Right ventricle myocardium inferior (tissue), 1 donor: ENCODE data around the gene DONSON. TPM values are rescaled to one million over a fixed set of nuclear protein-coding genes. Genes with fewer than 3 reads are reported as not detected.
A peak's percentile ranks its signal among the peaks of the same experiment; 100 is the strongest.

Experiments
- ATAC-seq: fragments of 200-7000 bp; cut with Tn5 transposase; one replicate; pipeline ENCODE4 v1.9.1; 2020; ENCODE audit warnings: mild to moderate bottlenecking, moderate library complexity
- DNase-seq: peaks from one replicate; pipeline ENCODE4 v3.0.0; 2021; ENCODE audit errors: missing footprints
- intact Hi-C: fragments of 100-400 bp; cut with DNase I; formaldehyde crosslinking; loops from one replicate; pipeline ENCODE4 v1.11.0; 2022
- total RNA-seq: library from RNA; stranded (reverse); fragmentation: NEBNext Ultra II Directional; extraction: Animal tissue kit (Norgen Biotek cat#: 25700); gene quantifications from one replicate; pipeline ENCODE4 v1.2.1, GENCODE V29; 2021
- donor health status: DM: no; HTN: yes; CAD: no; lungs with severe emphysema.

The DONSON gene
- total RNA-seq, 1 donor from 2014 or later = 6.6 TPM

DNA sequence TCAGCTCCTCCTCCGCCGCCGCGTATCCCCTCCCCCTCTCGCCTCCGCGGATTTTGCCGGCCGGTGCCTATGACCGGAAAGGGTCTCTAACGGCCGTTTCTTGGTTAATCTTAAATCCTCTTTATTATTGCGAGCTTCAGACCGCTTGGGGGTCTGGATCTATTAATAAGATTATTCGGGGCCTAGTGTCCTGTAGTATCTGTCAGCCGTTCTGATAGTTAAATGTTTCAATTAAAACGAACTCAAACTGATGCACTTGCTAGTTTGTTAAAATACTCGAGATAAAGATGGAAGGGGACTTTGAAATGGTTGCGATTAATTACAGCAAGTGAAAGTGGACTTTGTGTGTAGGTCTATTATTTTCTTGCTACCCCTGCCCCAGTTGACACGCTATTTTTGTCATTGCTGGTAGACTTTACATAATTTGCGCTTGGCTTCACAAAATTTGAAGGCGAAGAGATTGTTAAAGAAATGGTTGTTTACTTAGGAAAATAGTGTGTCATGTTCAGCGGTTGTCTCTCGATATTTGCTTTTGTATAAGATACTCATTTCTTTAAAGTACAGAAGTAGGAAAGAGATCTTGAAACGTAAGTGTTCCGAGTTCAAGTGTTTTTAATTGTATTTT is 44.9 kb downstream of the DONSON start:
- intact Hi-C loops = loop anchor here (2.0 to 5.0 kb wide), 2 partner anchors 44 to 65 kb away; partner anchors contain the start of genes DONSON and TMEM50B
- ATAC-seq = peak; percentile 27
- DNase-seq = peak; percentile 81

DNA sequence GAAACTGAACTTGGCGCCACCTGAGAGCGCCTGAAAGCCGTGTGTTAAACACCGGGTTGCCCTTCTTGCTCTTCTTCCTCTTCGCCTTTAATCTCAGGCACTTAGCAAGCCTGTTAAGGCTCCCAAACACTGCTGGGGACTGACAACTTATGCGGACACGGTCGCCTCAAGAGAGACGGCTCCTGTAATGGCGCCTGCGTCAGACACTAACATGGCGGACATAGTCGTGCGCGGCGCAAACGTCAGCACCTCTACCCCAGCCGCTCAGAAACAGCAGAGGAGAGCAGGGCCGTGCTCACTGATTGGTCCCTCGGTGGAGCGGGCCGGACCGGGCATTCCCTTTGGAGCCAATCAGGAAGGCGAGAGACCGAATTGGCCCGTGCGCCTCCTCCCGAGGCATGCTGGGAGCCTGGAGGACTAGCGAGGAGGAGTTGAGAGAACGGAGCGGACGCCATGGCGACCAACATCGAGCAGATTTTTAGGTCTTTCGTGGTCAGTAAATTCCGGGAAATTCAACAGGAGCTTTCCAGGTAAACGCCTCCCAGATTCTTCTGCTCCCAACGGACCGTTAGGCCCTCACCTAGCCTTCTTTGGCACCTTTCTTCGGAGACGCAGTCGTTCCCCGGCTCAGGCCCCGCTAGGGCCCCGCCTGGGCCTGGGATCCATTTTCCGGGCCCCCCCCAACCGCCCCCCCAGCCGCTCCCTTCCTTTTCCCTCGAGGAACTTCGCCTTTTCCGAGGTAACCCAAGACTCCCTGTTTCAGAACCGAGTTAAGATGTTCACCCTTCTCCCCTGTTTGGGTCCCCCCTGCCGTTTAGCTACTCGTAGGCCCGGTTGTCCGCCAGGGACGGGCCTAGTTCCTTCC is 45.6 kb downstream of the DONSON start, which contains the start of gene SON:
Gene SON, plus strand, starts transcription at position 399 of the 865 bp plus-strand sequence. Its CDS starts 55 bp downstream, at position 454.
- intact Hi-C loops = loop anchor here (2.0 to 5.0 kb wide), 2 partner anchors 44 to 64 kb away; partner anchors contain the start of genes DONSON and TMEM50B
- DNase-seq (peak; percentile 100), ATAC-seq (peak; percentile 99)

- DNase-seq (peak; percentile 92), ATAC-seq (peak; percentile 90)
- intact Hi-C loops = loop anchor here (2.0 to 5.0 kb wide), 2 partner anchors 45 to 63 kb away; partner anchors contain the start of genes DONSON and TMEM50B
Measured at GRCh38 chr21:33541756-33542639, 46.5 kb downstream of the DONSON start, which contains the start of gene GART. TSS of gene GART (minus strand) at chr21:33542117. CDS start at chr21:33539315, 2,802 bp downstream.

GRCh38 chr21:33541105-33541711 is 47.3 kb downstream of the DONSON start:
- intact Hi-C loops = loop anchor here (5.0 kb wide), 1 partner anchor 46 kb away; the partner anchor contains the start of gene DONSON
- no peak for ATAC-seq
- no peak for DNase-seq

- DNase-seq (no peak), ATAC-seq (no peak)
- intact Hi-C loops = loop anchor here (5.0 kb wide), 1 partner anchor 47 kb away; the partner anchor contains the start of gene DONSON
Measured at GRCh38 chr21:33540711-33541104, 47.8 kb downstream of the DONSON start.

- ATAC-seq (no peak), DNase-seq (no peak)
- intact Hi-C loops = loop anchor here (5.0 kb wide), 1 partner anchor 48 kb away; the partner anchor contains the start of gene DONSON
Measured at GRCh38 chr21:33539616-33540015, 48.9 kb downstream of the DONSON start.

DNA sequence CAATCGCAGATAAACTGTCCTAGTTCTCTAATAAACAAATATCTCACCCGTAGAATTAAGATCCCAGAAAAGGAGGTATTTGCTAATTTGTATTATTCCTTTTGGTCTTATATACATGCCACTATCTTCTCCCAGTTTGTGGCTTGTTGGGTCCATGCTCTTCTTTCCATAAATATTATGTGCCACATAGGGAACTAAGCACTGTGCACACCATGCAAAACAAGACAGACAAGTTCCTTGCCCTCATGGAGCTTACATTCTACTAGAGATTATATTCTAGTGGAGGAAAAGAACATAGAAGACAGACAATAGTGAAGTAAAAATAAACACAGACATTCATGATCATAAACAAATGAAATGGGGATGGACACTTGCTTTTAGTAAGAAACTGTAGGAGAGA is 51.3 kb downstream of the DONSON start:
- ATAC-seq (no peak), DNase-seq (no peak)
- intact Hi-C loops = no loop called here

DNA sequence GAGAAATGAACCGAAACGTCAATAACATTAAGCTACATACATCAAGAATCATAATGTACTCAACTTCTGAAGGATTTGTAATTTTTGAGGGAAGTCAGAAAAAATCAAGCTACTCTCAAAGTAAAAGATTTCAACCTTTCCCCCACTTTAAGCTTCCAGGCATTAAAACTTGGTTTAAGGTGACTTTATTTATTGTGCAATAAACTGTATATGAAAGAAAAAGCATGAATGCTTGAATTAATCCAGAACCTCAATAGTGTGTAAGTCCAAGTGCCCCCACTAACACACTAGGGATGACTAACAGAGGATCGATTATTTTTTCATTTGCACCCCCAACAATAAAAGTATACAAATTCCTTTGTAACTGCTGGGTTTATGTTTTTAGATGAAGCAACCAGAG is 57.5 kb downstream of the DONSON start:
- no peak for ATAC-seq
- no peak for DNase-seq
- intact Hi-C loops = no loop called here

Other genes starting within 250 kb of the DONSON start
- gene IFNGR2, start 185.3 kb downstream of the DONSON start, total RNA-seq = 36.4 TPM
- gene TMEM50B, start 108.7 kb downstream of the DONSON start, total RNA-seq = 35.1 TPM
- 7.6 TPM for gene DNAJC28, start 97.0 kb downstream of the DONSON start, total RNA-seq
- 42.7 TPM for gene GART, start 46.6 kb downstream of the DONSON start, total RNA-seq
- 136 TPM for gene SON, start 45.6 kb downstream of the DONSON start, total RNA-seq
- 23.2 TPM for gene CRYZL1, start 53.1 kb upstream of the DONSON start, total RNA-seq
- gene ITSN1, start 53.8 kb upstream of the DONSON start, total RNA-seq = 42.5 TPM